Activated CD4-positive, alpha-beta T cell treated with anti-CD3 and anti-CD28 coated beads, Interleukin-10, Interleukin-2, amounts not matched to agents 100 ng/mL and 50 ng/mL, durations not matched to agents 16 hours and 8 hours (primary cell): ENCODE results near the gene ANTXR1.

ENCODE experiments used
- DNase-seq: peaks from one replicate; pipeline ENCODE4 v3.0.0-alpha.2; 2020

ANTXR1 gene

GRCh38 chr2:69188182-69188900, 175.4 kb downstream of the ANTXR1 start:
- DNase-seq = no peak

GRCh38 chr2:69190743-69191404, 177.9 kb downstream of the ANTXR1 start:
- DNase-seq = no peak

GRCh38 chr2:69191634-69192033, 178.7 kb downstream of the ANTXR1 start:
- no peak for DNase-seq

DNA sequence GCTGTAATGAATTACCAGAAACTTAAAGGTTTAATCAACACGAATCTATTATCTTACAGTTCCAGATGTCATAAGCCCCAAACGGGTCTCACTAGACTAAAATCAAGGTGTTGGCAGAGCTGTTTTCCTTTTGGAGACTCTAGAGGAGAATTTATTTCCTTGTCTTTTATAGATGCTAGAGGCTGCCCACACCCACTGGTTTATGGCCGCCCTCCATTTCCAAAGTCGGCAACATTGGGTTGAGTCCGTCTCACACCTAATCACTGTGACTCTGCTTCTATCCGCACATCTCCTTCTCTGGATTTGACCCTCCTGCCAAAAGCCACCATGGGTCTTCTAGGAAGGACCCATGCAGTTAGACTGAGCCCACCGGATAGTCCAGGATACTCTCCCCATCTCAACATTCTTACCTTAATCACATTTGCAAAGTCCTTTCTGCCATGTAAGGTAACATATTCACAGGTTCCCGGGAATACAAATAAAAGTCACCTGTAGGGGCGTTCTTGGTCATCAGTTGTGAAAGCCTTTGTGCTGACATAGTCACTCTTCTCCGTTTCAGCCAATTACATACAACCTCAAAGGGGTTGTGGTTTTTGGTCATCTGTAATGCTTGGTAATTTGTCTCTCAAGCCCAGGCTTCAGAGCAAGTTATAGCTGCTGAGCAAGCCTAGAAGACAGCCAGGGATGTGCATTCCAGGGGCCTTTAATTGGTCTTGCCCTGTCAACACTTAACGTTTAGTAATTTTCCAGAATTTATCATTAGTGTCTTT, 179.4 kb downstream of the ANTXR1 start:
- DNase-seq = no peak

- DNase-seq = no peak
These were observed 182.7 kb downstream of the ANTXR1 start for GRCh38 chr2:69195706-69196105.

DNA sequence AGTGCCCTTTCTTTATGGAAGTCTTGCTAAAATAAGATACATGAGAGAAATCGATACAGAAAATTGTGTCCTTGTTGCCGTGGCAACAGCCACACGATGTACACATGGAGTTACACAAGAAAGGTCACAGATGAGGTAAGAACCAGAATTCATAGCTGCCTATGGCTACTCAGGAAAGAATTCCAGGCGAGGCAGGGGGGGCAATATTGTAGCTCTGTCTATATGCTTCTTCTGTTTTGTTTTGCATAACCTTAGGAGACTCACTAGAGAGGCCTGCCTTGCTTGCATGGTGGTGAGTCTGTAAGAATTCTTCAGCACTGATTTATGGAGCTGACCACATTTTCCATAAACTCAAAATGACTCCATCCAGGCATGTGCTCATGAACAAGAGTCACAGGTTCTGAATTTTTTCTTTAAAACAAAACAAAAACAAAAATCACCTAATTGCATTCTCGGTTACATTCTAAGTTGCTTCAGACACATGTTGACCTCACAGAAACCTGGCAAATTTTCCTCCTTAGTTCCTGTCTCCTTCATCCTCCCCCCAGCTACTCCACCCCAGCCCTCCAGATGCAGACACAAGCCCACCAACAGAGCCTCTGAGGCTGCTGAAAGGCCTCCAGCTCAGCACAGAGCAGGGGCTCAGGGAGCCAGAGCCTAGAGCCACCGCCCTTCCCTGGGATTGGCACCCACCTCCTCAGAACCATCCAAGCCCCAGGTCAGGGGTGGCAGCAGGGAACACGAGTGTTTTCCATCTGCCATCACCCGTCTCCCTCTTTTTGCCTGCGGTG, 183.5 kb downstream of the ANTXR1 start:
- DNase-seq = no peak

DNA sequence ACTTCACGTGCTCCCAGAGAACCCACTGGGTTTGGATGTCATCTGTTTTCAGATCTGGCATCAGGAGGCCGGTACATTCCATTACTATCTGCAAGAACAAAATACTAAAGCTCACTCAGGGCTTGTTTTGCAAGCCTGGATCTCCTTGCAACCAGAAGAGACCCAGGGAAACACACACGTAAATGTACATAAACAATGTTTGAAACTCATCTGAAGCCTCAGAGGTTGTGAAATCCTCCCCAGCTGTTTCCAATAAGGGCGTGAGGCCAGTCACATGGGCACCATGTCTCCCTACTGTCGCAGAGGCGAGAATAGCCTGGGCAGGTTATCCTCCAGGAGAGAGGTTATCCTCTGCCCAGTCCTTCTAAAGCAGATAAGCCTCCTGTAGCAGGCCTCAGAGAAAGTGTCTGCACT, 187.1 kb downstream of the ANTXR1 start:
- no peak for DNase-seq

DNA sequence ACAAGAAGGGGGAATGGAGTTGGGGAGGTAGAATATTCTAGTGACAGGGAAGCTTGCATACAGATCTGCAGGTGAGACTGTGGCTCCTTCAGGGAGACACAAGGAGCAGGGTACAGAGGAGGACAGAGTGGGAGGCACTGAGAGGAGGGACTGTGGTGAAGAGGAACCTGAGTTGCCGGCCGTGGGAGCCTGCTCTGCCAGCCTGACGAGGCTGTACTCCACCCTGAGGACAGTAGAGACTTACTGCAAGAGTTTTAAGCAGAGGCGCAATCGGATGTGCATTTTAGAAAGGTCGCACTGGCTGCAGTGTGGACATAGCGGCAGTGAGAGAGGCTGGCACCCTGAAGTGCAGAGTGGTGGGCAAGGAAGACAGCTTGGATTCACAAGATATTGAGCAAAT, 188.3 kb downstream of the ANTXR1 start:
- DNase-seq = no peak

DNA sequence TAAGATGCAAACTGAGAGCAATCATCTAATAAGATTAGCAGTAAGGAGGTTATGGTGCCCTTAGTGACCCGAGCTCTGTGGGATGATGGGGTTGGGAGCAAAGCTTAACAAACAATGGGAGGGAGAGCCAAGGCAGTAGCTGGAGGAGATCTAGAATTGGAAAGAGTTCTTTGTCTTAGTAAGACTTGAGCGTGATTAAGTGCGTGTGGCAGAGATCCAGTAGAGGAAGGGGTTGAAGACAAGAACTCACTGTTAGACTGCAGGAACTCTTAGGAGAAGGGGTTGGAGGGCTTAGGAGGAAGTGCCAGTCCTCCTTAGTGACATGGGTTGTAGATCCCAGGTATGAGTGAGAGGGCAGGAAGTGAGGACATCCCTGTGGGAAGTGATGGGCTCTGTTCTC, 189.3 kb downstream of the ANTXR1 start:
- no peak for DNase-seq

DNA sequence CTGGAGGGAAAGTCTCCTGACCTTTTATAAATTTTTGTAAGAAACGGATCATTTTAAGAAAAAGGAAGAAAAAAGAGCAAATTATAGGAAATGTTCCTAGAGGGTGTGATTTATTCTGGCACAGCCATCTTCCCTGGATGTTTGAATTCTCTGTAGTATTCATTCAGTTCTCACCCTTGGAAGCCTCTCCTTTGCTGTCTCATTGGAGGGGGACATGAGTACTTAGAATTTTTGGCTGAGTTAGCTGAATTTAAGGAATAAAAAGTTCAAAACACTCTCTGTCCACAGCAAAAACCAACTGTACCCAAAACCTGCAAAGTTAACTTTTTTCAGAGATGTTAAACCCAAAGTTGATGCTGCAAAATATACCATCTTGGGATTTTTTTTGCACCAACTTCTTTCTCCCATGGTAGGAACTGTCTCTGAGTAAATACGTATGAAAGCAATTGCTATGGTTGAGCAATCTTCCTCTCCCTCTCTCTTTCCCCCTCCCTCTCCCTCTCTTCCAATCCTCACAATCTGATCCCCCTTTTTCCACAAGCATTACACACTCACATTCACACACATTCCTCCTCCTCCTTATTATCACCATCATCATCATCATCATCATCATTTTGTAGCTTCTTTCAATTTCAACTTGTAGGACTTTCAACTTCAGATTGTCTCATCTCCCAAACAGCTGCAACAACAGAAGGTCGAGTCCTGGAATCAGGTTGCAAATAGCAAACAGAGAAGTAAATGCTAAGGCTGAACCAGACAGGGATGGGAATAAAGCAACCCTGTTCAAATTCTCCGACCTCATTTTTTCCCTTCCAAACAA, 190.4 kb downstream of the ANTXR1 start:
- no peak for DNase-seq

GRCh38 chr2:69204654-69205053, 191.7 kb downstream of the ANTXR1 start:
- DNase-seq = no peak

- DNase-seq = no peak
These were observed 192.1 kb downstream of the ANTXR1 start for GRCh38 chr2:69205076-69205475.

GRCh38 chr2:69205491-69205890, 192.5 kb downstream of the ANTXR1 start:
- DNase-seq = no peak

- DNase-seq = no peak
These were observed 195.1 kb downstream of the ANTXR1 start for GRCh38 chr2:69208023-69208595.

GRCh38 chr2:69209482-69209881, 196.5 kb downstream of the ANTXR1 start:
- DNase-seq = no peak

GRCh38 chr2:69210385-69210784, 197.4 kb downstream of the ANTXR1 start:
- DNase-seq = no peak

DNA sequence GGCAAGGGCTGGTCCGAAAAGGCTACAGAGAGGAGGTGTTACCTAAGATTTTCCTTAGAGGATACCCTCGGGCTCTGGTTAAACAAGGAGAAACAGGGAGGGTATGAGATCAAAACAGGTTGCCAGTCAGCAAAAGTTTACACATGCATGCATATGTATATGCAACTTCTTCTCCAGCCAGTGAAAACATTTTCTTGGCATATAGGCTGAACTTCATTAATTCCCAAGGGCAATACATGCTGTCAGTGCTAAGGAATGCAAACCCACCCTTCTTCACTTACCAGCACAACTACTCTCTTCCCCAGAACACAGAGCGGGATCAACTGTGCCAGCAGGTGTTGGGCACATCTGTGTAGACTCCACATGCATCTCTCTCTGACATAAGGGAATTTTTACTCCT, 198.1 kb downstream of the ANTXR1 start:
- no peak for DNase-seq

- DNase-seq = no peak
These were observed 198.7 kb downstream of the ANTXR1 start for GRCh38 chr2:69211686-69212085.

DNA sequence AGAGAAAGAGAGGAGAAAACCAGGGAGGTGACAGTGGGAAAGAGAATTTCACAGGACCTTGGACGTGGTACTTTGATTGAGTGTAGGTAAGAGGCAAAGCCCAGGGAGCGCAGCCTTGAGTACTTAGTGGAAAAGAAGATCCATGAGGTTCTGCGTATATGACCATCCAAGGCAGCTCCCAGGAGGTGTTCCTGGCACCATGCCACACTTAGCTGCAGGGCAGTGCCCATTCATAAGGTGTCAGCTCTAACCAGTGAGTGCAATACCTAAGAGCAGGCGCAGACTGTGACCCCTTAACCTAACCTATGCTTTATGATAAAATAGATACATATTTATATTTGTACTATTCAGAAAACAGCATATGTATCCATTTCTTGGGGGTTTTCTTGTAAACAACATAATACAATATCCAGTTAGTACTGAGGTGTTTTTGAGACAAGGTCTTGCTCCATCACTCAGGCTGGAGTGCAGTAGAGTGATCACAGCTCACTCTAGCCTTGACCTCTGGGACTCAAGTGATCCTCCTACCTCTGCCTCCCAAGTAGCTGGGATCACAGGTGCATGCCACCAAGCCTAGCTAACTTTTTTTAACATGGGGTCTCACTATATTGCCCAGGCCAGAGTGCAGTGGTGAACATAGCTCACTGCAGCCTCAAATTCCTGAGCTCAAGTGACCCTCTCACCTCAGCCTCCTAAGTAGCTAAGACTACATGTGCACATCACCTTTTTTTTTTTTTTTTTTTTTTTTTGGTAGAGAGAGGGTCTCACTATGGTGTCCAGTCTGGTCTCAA, 199.5 kb downstream of the ANTXR1 start:
- DNase-seq = no peak

DNA sequence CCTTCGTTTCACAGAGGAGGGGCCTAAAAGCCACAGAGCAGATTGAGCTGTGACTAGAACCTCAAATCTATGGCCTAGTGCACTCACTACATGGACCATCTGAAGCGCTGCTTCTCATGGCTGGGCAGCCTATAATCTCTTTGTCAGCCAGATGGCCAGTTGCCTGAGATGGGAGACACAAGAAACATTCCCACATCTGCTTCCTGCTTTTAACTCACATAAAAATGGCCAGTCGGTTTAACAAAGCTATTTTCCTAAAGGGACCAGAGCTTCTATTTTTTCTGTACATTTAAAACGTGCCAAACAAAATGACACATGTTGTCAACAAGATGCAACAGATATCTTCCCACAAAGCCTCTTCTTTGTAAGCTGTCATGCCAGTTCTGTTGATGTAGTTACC, 200.2 kb downstream of the ANTXR1 start:
- DNase-seq = no peak

GRCh38 chr2:69213782-69214181, 200.8 kb downstream of the ANTXR1 start:
- no peak for DNase-seq
